Smooth muscle cell (in vitro differentiated cells): Measurements from ENCODE around the gene TMEM115. TPM values are rescaled to one million over a fixed set of nuclear protein-coding genes. Genes with fewer than 3 reads are reported as not detected.
A peak's percentile ranks its signal among the peaks of the same experiment; 100 is the strongest.

Experiments
- DNase-seq: peaks from one replicate; lab custom pipeline; 2025; ENCODE audit not compliant: unreplicated experiment; lab: John Stamatoyannopoulos, UW
- H2AFZ ChIP-seq: fragments of 200-600 bp; sonication (generic); 2 replicates; pipeline ENCODE4 v1.6.0; 2016; ENCODE audit warnings: antibody characterized with exemption, low read depth, mild to moderate bottlenecking
- H3F3A ChIP-seq: fragments of 200-600 bp; sonication (generic); 2 replicates; pipeline ENCODE4 v1.6.0; 2017; ENCODE audit warnings: antibody characterized with exemption, low read depth
- H3K27ac ChIP-seq: fragments of 200-600 bp; sonication (generic); 2 replicates; pipeline ENCODE4 v1.5.1; 2016; ENCODE audit warnings: low read depth, mild to moderate bottlenecking
- H3K27me3 ChIP-seq: fragments of 200-600 bp; sonication (generic); 2 replicates; pipeline ENCODE4 v1.6.1; 2016; ENCODE audit warnings: low read depth, mild to moderate bottlenecking
- H3K36me3 ChIP-seq: fragments of 200-600 bp; sonication (generic); 2 replicates; pipeline ENCODE4 v1.5.1; 2016; ENCODE audit warnings: low read depth
- H3K4me1 ChIP-seq: fragments of 200-600 bp; sonication (generic); 2 replicates; pipeline ENCODE4 v1.5.1; 2016; ENCODE audit warnings: low read depth
- H3K4me2 ChIP-seq: fragments of 200-600 bp; sonication (generic); 2 replicates; pipeline ENCODE4 v1.6.0; 2016; ENCODE audit warnings: mild to moderate bottlenecking
- H3K4me3 ChIP-seq: fragments of 200-600 bp; sonication (generic); 2 replicates; pipeline ENCODE4 v1.5.1; 2016; ENCODE audit warnings: mild to moderate bottlenecking
- H3K79me2 ChIP-seq: fragments of 200-600 bp; sonication (generic); 2 replicates; pipeline ENCODE4 v1.6.0; 2016; ENCODE audit warnings: low read depth, mild to moderate bottlenecking
- H3K9ac ChIP-seq: fragments of 200-600 bp; sonication (generic); 2 replicates; pipeline ENCODE4 v1.6.0; 2016; ENCODE audit warnings: low read depth
- H3K9me3 ChIP-seq: fragments of 200-600 bp; sonication (generic); replicated peaks from 2 replicates; pipeline ENCODE4 v1.5.1; 2016; ENCODE audit warnings: low read depth
- H4K20me1 ChIP-seq: fragments of 200-600 bp; sonication (generic); 2 replicates; pipeline ENCODE4 v1.6.0; 2016; ENCODE audit warnings: low read depth
- CTCF ChIP-seq: fragments of 200-600 bp; sonication (generic); IDR thresholded peaks from 2 replicates; pipeline ENCODE4 v1.5.1; 2017; ENCODE audit warnings: borderline replicate concordance, mild to moderate bottlenecking, antibody characterized with exemption; ENCODE audit not compliant: insufficient read depth, poor library complexity, severe bottlenecking
- WGBS: methylation state at CpG from one replicate; pipeline ENCODE4 v1.1.7; 2016; ENCODE audit warnings: low lambda C conversion rate; 5-methylcytosine and 5-hydroxymethylcytosine counted together
- polyA plus RNA-seq: library from polyadenylated mRNA; unstranded; fragments of >200 nt; fragmentation: Nextera tagmentation; extraction: Ambion mirVana; gene quantifications from 2 replicates; pipeline ENCODE4 v1.2.1, GENCODE V29; 2016
- total RNA-seq: library from RNA; depleted of rRNA; stranded (reverse); fragments of >200 nt; gene quantifications from 2 replicates; pipeline ENCODE4 v1.2.3, GENCODE V29; 2014

Gene TMEM115
- total and polyA plus RNA-seq, 2 experiments from 2014 or later = 42.7 to 56.6 TPM

GRCh38 chr3:50324351-50325112 is 34.8 kb downstream of the TMEM115 start:
- 63% methylated on average over 4 of the region's 4 CpGs for WGBS
- Histone ChIP-seq H3K4me1 (peaks cover 27% of the 10 kb centered on the region), H3F3A (peaks cover 12% of the 10 kb centered on the region), H3K4me2 (no peak overlapping the region), H3K9ac (no peak overlapping the region), H3K9me3 (no peaks in the 10 kb centered on the region), H2AFZ (no peak overlapping the region), H3K36me3 (no peaks in the 10 kb centered on the region), H3K27ac (no peak overlapping the region), H3K79me2 (peaks cover 27% of the 10 kb centered on the region), H3K27me3 (no peaks in the 10 kb centered on the region), H3K4me3 (no peak overlapping the region), H4K20me1 (no peaks in the 10 kb centered on the region)
- no peak for DNase-seq
- TF ChIP-seq CTCF = peak; percentile 81

- TF ChIP-seq CTCF = no peak
- H3K9ac ChIP-seq = no peak overlapping the region
- H2AFZ ChIP-seq = no peak overlapping the region
- DNase-seq = no peak
- peaks cover 35% of the 10 kb centered on the region for H3K79me2 ChIP-seq
- no peak overlapping the region for H3K4me3 ChIP-seq
- no peaks in the 10 kb centered on the region for H3K36me3 ChIP-seq
- WGBS = 93% methylated on average over 5 of the region's 5 CpGs
- peaks cover 11% of the 10 kb centered on the region for H3F3A ChIP-seq
- no peak overlapping the region for H3K4me2 ChIP-seq
- no peaks in the 10 kb centered on the region for H4K20me1 ChIP-seq
- H3K9me3 ChIP-seq = no peaks in the 10 kb centered on the region
- H3K27me3 ChIP-seq = no peaks in the 10 kb centered on the region
- H3K4me1 ChIP-seq = peaks cover 27% of the 10 kb centered on the region
- no peak overlapping the region for H3K27ac ChIP-seq
Observed at GRCh38 chr3:50323614-50324199, 35.6 kb downstream of the TMEM115 start.

- no peak overlapping the region for H3K4me2 ChIP-seq
- H3F3A ChIP-seq = peaks cover 6% of the 10 kb centered on the region
- H3K4me3 ChIP-seq = no peak overlapping the region
- peaks cover 4% of the 10 kb centered on the region for H4K20me1 ChIP-seq
- no peaks in the 10 kb centered on the region for H3K36me3 ChIP-seq
- H3K27me3 ChIP-seq = no peaks in the 10 kb centered on the region
- H3K9ac ChIP-seq = no peak overlapping the region
- peaks cover 37% of the 10 kb centered on the region for H3K79me2 ChIP-seq
- H3K27ac ChIP-seq = no peak overlapping the region
- no peak overlapping the region for H2AFZ ChIP-seq
- TF ChIP-seq CTCF = no peak
- 42% methylated on average over 4 of the region's 4 CpGs for WGBS
- H3K4me1 ChIP-seq = peaks cover 24% of the 10 kb centered on the region
- H3K9me3 ChIP-seq = no peaks in the 10 kb centered on the region
- no peak for DNase-seq
Observed at GRCh38 chr3:50323092-50323600, 36.2 kb downstream of the TMEM115 start.
